ENCODE measurements around the gene SRGAP2B. TPM values are rescaled to one million over a fixed set of nuclear protein-coding genes. Genes with fewer than 3 reads are reported as not detected.
"Not testable (repeated sequence)": the region's sequence is repeated elsewhere in the genome, so short reads cannot be mapped to it uniquely, and the experiment has no call there.

The SRGAP2B gene
- polyA plus RNA-seq, 2 of the 4 experiments (the other 2 are of a cell fraction): 14.2 to 27.3 TPM

DNA sequence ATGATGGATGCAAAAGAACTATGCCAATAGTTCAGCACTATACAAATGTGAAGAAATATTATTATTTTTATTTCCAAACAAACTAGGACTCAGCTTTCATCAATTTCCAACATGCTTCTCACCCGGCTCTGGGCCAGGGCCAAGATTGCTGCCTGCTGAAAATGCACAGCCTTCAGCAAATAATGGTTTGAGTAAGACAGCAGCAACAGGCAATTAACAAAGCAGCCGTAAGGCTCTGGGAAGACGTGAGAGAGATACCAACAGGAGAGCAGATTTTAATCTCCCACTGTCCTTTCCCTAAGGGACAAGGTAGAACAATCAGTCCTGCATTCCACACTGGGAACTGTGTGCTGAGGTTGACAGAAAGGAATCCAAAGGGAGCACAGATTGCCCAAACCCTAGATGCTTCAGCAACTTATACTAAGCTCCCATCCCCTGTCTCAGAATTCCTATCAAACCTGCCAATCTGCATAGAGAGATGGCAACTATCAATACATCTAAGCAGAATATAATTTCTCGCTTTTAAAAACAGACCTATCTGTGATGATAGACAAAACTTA, 134.1 kb downstream of the SRGAP2B start:
- POLR2A ChIA-PET; DNase-seq (ENCODE audit: low read depth in 1 of 2, low spot score in 1 of 2); H3K9me3 ChIP-seq; H3K4me3 ChIP-seq; H3K4me2 ChIP-seq; H3K27ac ChIP-seq; CTCF ChIA-PET; FAIRE-seq; H3K4me1 ChIP-seq: not testable (repeated sequence)
- WGBS (ENCODE audit: missing lambda C conversion rate): 100% methylated on average over 1 of the region's 4 CpGs
- peak in 1 of 2 experiments; percentile 25; a peak in 1 of 6 replicates for ATAC-seq

DNA sequence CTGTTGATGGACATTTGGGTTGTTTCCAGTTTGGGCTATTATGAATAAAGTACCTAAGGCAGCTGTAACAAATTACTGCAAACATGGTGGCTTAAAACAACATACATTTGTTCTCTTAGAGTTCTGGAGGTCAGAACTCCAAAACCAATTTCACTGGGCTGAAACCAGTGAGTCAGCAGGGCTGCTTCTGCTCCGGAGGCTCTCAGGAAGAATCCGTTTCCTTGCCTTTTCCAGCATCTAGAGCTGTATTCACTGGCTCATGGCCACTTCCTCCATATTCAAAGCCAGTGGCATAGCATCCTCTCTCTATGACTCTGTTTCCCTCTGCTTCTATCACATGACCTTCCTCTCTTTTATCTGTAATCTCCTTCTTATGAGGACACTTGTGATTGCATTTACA, 146.7 kb downstream of the SRGAP2B start:
- FAIRE-seq; DNase-seq (ENCODE audit: low read depth in 1 of 2, low spot score in 1 of 2); CTCF ChIA-PET; H3K4me2 ChIP-seq; H3K27ac ChIP-seq; H3K9me3 ChIP-seq; POLR2A ChIA-PET; H3K4me1 ChIP-seq; ATAC-seq; H3K4me3 ChIP-seq: not testable (repeated sequence)
- WGBS (ENCODE audit: missing lambda C conversion rate): no CpG with 5 or more reads among the region's 2 CpGs

GRCh38 chr1:144947495-144947894, 147.6 kb downstream of the SRGAP2B start:
- H3K4me2 ChIP-seq; ATAC-seq; H3K4me3 ChIP-seq; H3K27ac ChIP-seq; H3K4me1 ChIP-seq; DNase-seq (ENCODE audit: low read depth in 1 of 2, low spot score in 1 of 2); H3K9me3 ChIP-seq; CTCF ChIA-PET; FAIRE-seq; POLR2A ChIA-PET: not testable (repeated sequence)
- WGBS (ENCODE audit: missing lambda C conversion rate): 79% methylated on average over 1 of the region's 1 CpG

DNA sequence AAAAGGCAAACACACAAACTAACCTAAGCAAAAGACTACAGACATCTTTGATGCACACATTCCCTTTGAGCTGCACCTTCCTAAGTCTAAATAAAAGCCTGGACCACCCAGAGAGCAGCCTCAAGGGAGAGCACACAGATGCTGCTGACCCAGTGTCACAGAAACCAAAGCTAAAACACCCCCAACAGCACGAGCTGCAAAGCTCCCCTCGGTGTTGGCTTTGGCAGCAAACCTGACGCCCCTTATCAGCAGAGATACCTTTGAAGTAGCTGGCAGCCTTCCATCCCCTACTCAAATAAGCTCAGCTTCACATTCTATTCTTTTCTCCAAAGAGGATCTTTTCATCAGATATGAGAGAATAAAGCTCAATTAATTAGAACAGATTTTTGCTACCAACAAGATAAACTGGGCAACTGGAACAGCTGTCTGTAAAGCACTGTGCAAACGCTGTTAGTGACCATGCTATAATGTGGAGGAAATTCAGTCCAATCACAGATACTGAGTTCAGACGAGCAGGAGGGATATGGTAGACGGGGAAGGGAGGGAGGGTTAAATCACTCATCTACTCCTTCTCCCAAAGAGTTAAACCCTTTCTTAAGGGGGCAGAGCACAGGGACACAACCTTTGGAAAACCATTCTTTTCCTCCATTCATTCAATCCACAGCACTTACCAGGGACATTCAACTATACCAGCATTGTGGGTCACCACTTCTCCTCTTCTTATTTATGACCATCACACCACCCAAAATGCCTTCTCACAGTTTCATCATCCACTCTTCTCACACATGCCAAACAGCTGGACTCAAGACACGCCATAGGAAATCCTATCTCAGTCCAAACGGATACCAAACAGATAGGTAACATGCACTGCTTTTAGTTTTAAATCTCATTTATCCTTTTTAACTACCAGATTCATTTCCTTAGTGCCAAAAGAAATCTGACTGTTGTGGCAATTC, 148.3 kb downstream of the SRGAP2B start:
- CTCF ChIA-PET; POLR2A ChIA-PET; ATAC-seq; H3K4me2 ChIP-seq; H3K27ac ChIP-seq; FAIRE-seq; H3K4me1 ChIP-seq; H3K9me3 ChIP-seq; DNase-seq (ENCODE audit: low read depth in 1 of 2, low spot score in 1 of 2); H3K4me3 ChIP-seq: not testable (repeated sequence)
- no CpG with 5 or more reads among the region's 8 CpGs for WGBS (ENCODE audit: missing lambda C conversion rate)

GRCh38 chr1:144941710-144942109, 153.4 kb downstream of the SRGAP2B start:
- peak; percentile 58 to 73; a peak in 3 of 6 replicates for ATAC-seq
- CTCF ChIA-PET; H3K4me2 ChIP-seq; H3K9me3 ChIP-seq; FAIRE-seq; POLR2A ChIA-PET; H3K4me3 ChIP-seq; H3K4me1 ChIP-seq; H3K27ac ChIP-seq; DNase-seq (ENCODE audit: low read depth in 1 of 2, low spot score in 1 of 2): not testable (repeated sequence)
- no CpG with 5 or more reads among the region's 1 CpG for WGBS (ENCODE audit: missing lambda C conversion rate)

DNA sequence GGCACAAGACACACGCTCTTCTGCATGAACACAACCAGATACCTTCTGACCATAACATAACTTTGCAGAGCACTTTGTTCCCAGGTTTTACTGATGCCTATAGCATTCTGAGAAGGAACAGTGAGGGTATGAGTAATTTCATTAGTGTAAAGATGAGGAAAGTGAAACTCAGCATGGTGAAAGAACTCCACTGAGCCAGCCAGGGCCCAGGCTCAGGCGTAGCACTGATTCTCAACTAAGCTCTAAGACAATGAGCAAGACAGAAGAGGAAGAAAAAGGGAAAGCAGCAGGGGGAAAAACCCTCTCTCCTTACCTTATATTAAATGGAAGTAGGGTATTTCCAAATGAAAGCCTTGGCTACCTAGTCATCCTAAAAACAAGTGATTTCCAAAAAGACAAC, 155.1 kb downstream of the SRGAP2B start:
- WGBS (ENCODE audit: missing lambda C conversion rate): no CpG with 5 or more reads among the region's 2 CpGs
- DNase-seq (ENCODE audit: low read depth in 1 of 2, low spot score in 1 of 2); FAIRE-seq; H3K9me3 ChIP-seq; ATAC-seq; H3K4me1 ChIP-seq; H3K4me2 ChIP-seq; H3K27ac ChIP-seq; CTCF ChIA-PET; H3K4me3 ChIP-seq; POLR2A ChIA-PET: not testable (repeated sequence)

DNA sequence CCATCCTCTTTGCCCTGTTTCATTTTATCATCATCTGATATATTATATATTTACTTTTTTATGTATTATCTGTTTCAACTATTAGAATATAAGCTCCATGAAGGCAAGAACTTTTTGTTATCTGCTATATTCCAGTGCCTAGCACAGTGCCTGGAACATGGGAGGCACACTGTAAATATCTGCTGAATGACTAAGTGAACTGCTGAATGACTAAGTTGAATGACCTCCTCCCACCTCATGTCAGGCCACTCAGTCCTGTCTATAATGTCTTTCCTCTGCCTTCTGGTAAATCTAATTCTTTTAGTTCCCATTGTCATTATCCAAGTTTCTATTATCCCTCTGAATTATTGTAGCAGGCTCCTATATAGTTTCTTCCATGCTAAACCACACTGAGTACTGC, 156.5 kb downstream of the SRGAP2B start:
- H3K4me3 ChIP-seq; H3K4me1 ChIP-seq; CTCF ChIA-PET; H3K9me3 ChIP-seq; DNase-seq (ENCODE audit: low read depth in 1 of 2, low spot score in 1 of 2); FAIRE-seq; H3K27ac ChIP-seq; H3K4me2 ChIP-seq; ATAC-seq; POLR2A ChIA-PET: not testable (repeated sequence)

DNA sequence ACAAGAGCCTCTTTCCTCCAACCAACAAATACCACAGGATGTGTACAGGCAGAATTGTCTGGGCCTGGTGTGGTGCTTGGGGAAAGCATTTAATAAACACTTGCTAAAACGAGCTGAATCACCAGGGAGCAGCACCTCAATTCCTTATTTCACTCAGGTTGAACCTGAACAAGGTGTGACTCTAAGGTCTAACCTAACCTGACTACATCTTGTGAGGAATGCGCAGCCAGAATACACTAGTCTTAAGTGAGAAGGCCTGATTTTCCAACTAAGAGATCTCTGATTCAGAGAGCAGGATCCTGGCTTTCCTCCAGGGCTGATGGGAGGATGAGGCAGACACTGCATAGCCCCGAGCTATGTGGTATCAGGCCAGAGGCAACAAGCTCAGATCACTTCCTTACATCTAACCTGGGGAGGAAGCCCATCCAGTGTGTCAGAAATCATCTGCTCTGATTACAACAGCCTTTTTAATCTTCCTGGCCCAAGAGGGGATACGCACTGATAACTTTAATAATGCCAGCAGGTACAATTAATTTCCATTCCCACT, 158.9 kb downstream of the SRGAP2B start:
- CTCF ChIA-PET: not testable (repeated sequence)

GRCh38 chr1:144935310-144935709, 159.8 kb downstream of the SRGAP2B start:
- POLR2A ChIA-PET; H3K4me2 ChIP-seq; FAIRE-seq; H3K27ac ChIP-seq; ATAC-seq; CTCF ChIA-PET; H3K9me3 ChIP-seq; DNase-seq (ENCODE audit: low read depth in 1 of 2, low spot score in 1 of 2); H3K4me1 ChIP-seq; H3K4me3 ChIP-seq: not testable (repeated sequence)
- WGBS (ENCODE audit: missing lambda C conversion rate): no CpG with 5 or more reads among the region's 3 CpGs

More for the DNA sequence above, 158.9 kb downstream of the SRGAP2B start:
- FAIRE-seq; H3K4me1 ChIP-seq; H3K27ac ChIP-seq; H3K9me3 ChIP-seq; H3K4me3 ChIP-seq; POLR2A ChIA-PET; H3K4me2 ChIP-seq; DNase-seq (ENCODE audit: low read depth in 1 of 2, low spot score in 1 of 2): not testable (repeated sequence)
- peak; percentile 52 to 59; a peak in 4 of 6 replicates for ATAC-seq
- WGBS (ENCODE audit: missing lambda C conversion rate): 100% methylated on average over 1 of the region's 4 CpGs

GRCh38 chr1:144933014-144933413, 162.1 kb downstream of the SRGAP2B start:
- H3K4me2 ChIP-seq; H3K4me3 ChIP-seq; H3K4me1 ChIP-seq; H3K27ac ChIP-seq; FAIRE-seq; CTCF ChIA-PET; POLR2A ChIA-PET; DNase-seq (ENCODE audit: low read depth in 1 of 2, low spot score in 1 of 2); H3K9me3 ChIP-seq; ATAC-seq: not testable (repeated sequence)
- 98% methylated on average over 4 of the region's 5 CpGs for WGBS (ENCODE audit: missing lambda C conversion rate)

GRCh38 chr1:144932153-144932552, 163.0 kb downstream of the SRGAP2B start:
- DNase-seq (ENCODE audit: low read depth in 1 of 2, low spot score in 1 of 2); H3K4me3 ChIP-seq; FAIRE-seq; ATAC-seq; POLR2A ChIA-PET; H3K4me1 ChIP-seq; H3K9me3 ChIP-seq; H3K4me2 ChIP-seq; H3K27ac ChIP-seq; CTCF ChIA-PET: not testable (repeated sequence)
- 81% methylated on average over 5 of the region's 5 CpGs for WGBS (ENCODE audit: missing lambda C conversion rate)
